Measurements from ENCODE around the gene CHST3. TPM values are rescaled to one million over a fixed set of nuclear protein-coding genes. Genes with fewer than 3 reads are reported as not detected.

CHST3 gene
- total and polyA plus RNA-seq, 4 donors, result 2.2 to 13.7 (median 8.0) TPM

- Histone ChIP-seq H3K9ac (ENCODE audit: insufficient read depth in 1 of 2, low read length in 2 of 2) (no peak overlapping the region), H3K9me3 (ENCODE audit: control insufficient read depth in 4 of 4, insufficient read depth in 3 of 4, low read length in 3 of 4) (no peaks in the 10 kb centered on the region), H3K36me3 (ENCODE audit: control insufficient read depth in 4 of 4, insufficient read depth in 4 of 4, low read length in 4 of 4) (no peaks in the 10 kb centered on the region), H3K4me3 (no peak overlapping the region), H3K27ac (ENCODE audit: low read depth in 1 of 2, low read length in 1 of 2) (no peak overlapping the region), H3K4me1 (ENCODE audit: control insufficient read depth in 5 of 5, insufficient read depth in 5 of 5, low read length in 5 of 5) (peaks cover 0 to 17% (median 0%) of the 10 kb centered on the region in 5 donors), H3K27me3 (ENCODE audit: control insufficient read depth in 3 of 3, insufficient read depth in 3 of 3, low read length in 2 of 3) (no peaks in the 10 kb centered on the region)
- 72 to 81% methylated on average over 9 of the region's 9 CpGs for WGBS, 2 donors
- DNase-seq (no peak), ATAC-seq (ENCODE audit: insufficient read depth, low FRiP score) (no peak)
- TF ChIP-seq CTCF (IDR thresholded peaks at IDR 0.05; ENCODE audit: control extremely low read depth, extremely low read depth), result no peak
Measured at GRCh38 chr10:71920540-71921323, 43.5 kb upstream of the CHST3 start.

GRCh38 chr10:71921324-71922027 is 42.7 kb upstream of the CHST3 start:
- DNase-seq (peak; percentile 88 to 93 (median 93)), ATAC-seq (ENCODE audit: insufficient read depth, low FRiP score) (no peak)
- Histone ChIP-seq H3K9me3 (ENCODE audit: control insufficient read depth in 4 of 4, insufficient read depth in 3 of 4, low read length in 3 of 4) (no peaks in the 10 kb centered on the region), H3K9ac (ENCODE audit: insufficient read depth in 1 of 2, low read length in 2 of 2) (no peak overlapping the region), H3K27ac (ENCODE audit: low read depth in 1 of 2, low read length in 1 of 2) (no peak overlapping the region), H3K27me3 (ENCODE audit: control insufficient read depth in 3 of 3, insufficient read depth in 3 of 3, low read length in 2 of 3) (no peaks in the 10 kb centered on the region), H3K4me1 (ENCODE audit: control insufficient read depth in 5 of 5, insufficient read depth in 5 of 5, low read length in 5 of 5) (peaks cover 0 to 17% (median 0%) of the 10 kb centered on the region in 5 donors), H3K36me3 (ENCODE audit: control insufficient read depth in 4 of 4, insufficient read depth in 4 of 4, low read length in 4 of 4) (no peaks in the 10 kb centered on the region), H3K4me3 (no peak overlapping the region)
- WGBS, 2 donors, result 64 to 73% methylated on average over 4 of the region's 4 CpGs
- TF ChIP-seq CTCF (IDR thresholded peaks at IDR 0.05; ENCODE audit: control extremely low read depth, extremely low read depth), result no peak

- Histone ChIP-seq H3K27ac (ENCODE audit: low read depth in 1 of 2, low read length in 1 of 2) (no peak overlapping the region), H3K27me3 (ENCODE audit: control insufficient read depth in 3 of 3, insufficient read depth in 3 of 3, low read length in 2 of 3) (no peaks in the 10 kb centered on the region), H3K9me3 (ENCODE audit: control insufficient read depth in 4 of 4, insufficient read depth in 3 of 4, low read length in 3 of 4) (no peaks in the 10 kb centered on the region), H3K4me1 (ENCODE audit: control insufficient read depth in 5 of 5, insufficient read depth in 5 of 5, low read length in 5 of 5) (peaks cover 0 to 17% (median 0%) of the 10 kb centered on the region in 5 donors), H3K9ac (ENCODE audit: insufficient read depth in 1 of 2, low read length in 2 of 2) (no peak overlapping the region), H3K36me3 (ENCODE audit: control insufficient read depth in 4 of 4, insufficient read depth in 4 of 4, low read length in 4 of 4) (no peaks in the 10 kb centered on the region), H3K4me3 (no peak overlapping the region)
- ATAC-seq (ENCODE audit: insufficient read depth, low FRiP score) (no peak), DNase-seq (no peak)
- WGBS, 2 donors, result 76 to 84% methylated on average over 7 of the region's 7 CpGs
- no peak for TF ChIP-seq CTCF (IDR thresholded peaks at IDR 0.05; ENCODE audit: control extremely low read depth, extremely low read depth)
Measured at GRCh38 chr10:71923138-71923692, 41.0 kb upstream of the CHST3 start.

All from lung (tissue), 12 donors.